GM21529 (cell line): ENCODE data around the gene LAMTOR1.

Experiments
- ATAC-seq: cut with Tn5 transposase; IDR thresholded peaks from one replicate; pipeline ENCODE4 v1.9.1; 2021; ENCODE audit not compliant: unreplicated experiment

Gene LAMTOR1

GRCh38 chr11:72120930-72121329, 17.8 kb upstream of the LAMTOR1 start:
- no peak for ATAC-seq

- ATAC-seq = no peak
Observed at GRCh38 chr11:72119198-72119597, 16.1 kb upstream of the LAMTOR1 start.

GRCh38 chr11:72116019-72116755, 13.1 kb upstream of the LAMTOR1 start:
- ATAC-seq = no peak

- no peak for ATAC-seq
Observed at GRCh38 chr11:72114570-72114969, 11.5 kb upstream of the LAMTOR1 start.

GRCh38 chr11:72112978-72113808, 10.1 kb upstream of the LAMTOR1 start:
- no peak for ATAC-seq

- ATAC-seq = peak; percentile 87
Observed at GRCh38 chr11:72112143-72112977, 9.3 kb upstream of the LAMTOR1 start, which contains the start of gene ANAPC15. TSS of gene ANAPC15 (minus strand) at chr11:72112695. CDS start at chr11:72111276, 1,419 bp downstream.

- no peak for ATAC-seq
Observed at GRCh38 chr11:72111300-72112142, 8.4 kb upstream of the LAMTOR1 start.

GRCh38 chr11:72105888-72106287, 2.8 kb upstream of the LAMTOR1 start, which contains the start of gene TOMT:
TSS of gene TOMT (plus strand) at chr11:72105924. CDS start at chr11:72105952, 28 bp downstream.
- ATAC-seq = no peak

GRCh38 chr11:72103754-72104167, 664 bp upstream of the LAMTOR1 start:
- no peak for ATAC-seq

- no peak for ATAC-seq
Observed at GRCh38 chr11:72102631-72102945, 509 bp downstream of the LAMTOR1 start.

- ATAC-seq = no peak
Observed at GRCh38 chr11:72102162-72102561, 935 bp downstream of the LAMTOR1 start.

- ATAC-seq = no peak
Observed at GRCh38 chr11:72100462-72100861, 2.6 kb downstream of the LAMTOR1 start.

GRCh38 chr11:72100009-72100408, 3.1 kb downstream of the LAMTOR1 start:
- no peak for ATAC-seq

- no peak for ATAC-seq
Observed at GRCh38 chr11:72098741-72099140, 4.4 kb downstream of the LAMTOR1 start.

- peak; percentile 69 for ATAC-seq
Observed at GRCh38 chr11:72091292-72091691, 11.8 kb downstream of the LAMTOR1 start.

GRCh38 chr11:72088076-72088808, 14.9 kb downstream of the LAMTOR1 start:
- ATAC-seq = no peak

GRCh38 chr11:72085621-72086351, 17.3 kb downstream of the LAMTOR1 start:
- no peak for ATAC-seq

GRCh38 chr11:72084965-72085364, 18.1 kb downstream of the LAMTOR1 start:
- ATAC-seq = no peak

GRCh38 chr11:72084076-72084475, 19.0 kb downstream of the LAMTOR1 start:
- no peak for ATAC-seq
